Measurements from ENCODE around the gene STK36.

- no peak for TF ChIP-seq POLR2AphosphoS5 (IDR thresholded peaks at IDR 0.05)
- TF ChIP-seq CTCF (IDR thresholded peaks at IDR 0.05), result no peak
Observed at GRCh38 chr2:218720048-218721041, 48.5 kb downstream of the STK36 start.

Data from transverse colon (tissue), 4 donors.